HepG2 (cell line): ENCODE measurements around the gene CDK13. TPM values are rescaled to one million over a fixed set of nuclear protein-coding genes. Genes with fewer than 3 reads are reported as not detected.

Experiments used
- AHR ChIP-seq: IDR thresholded peaks from 2 replicates; pipeline ENCODE4 v1.6.1; 2018; ENCODE audit warnings: missing genetic modification reagents, missing compliant biosample characterization
- ARNTL ChIP-seq: sonication (generic); formaldehyde crosslinking; IDR thresholded peaks from 2 replicates; pipeline ENCODE4 v1.4.0; 2020; ENCODE audit warnings: mild to moderate bottlenecking, missing genetic modification reagents
- ATF6 ChIP-seq: sonication (generic); formaldehyde crosslinking; conservative IDR thresholded peaks from 2 replicates; pipeline ENCODE4 v1.4.0; 2020; ENCODE audit warnings: missing genetic modification reagents
- GABPB1 ChIP-seq: IDR thresholded peaks from 2 replicates; pipeline ENCODE4 v1.6.1; 2016; ENCODE audit warnings: mild to moderate bottlenecking, missing genetic modification reagents, moderate library complexity, missing compliant biosample characterization
- HOXA7 ChIP-seq: sonication (generic); formaldehyde crosslinking; IDR thresholded peaks from 2 replicates; pipeline ENCODE4 v1.8.1; 2022; ENCODE audit warnings: mild to moderate bottlenecking, missing genetic modification reagents, moderate library complexity
- KLF11 ChIP-seq: IDR thresholded peaks from 2 replicates; pipeline ENCODE4 v1.6.1; 2016; ENCODE audit warnings: missing compliant biosample characterization
- MBD4 ChIP-seq: IDR thresholded peaks from 2 replicates; pipeline ENCODE4 v1.6.1; 2012; ENCODE audit warnings: low read length, inconsistent platforms, borderline replicate concordance
- RELA ChIP-seq: sonication (generic); formaldehyde crosslinking; IDR thresholded peaks from 2 replicates; pipeline ENCODE4 v1.4.0; 2020; ENCODE audit warnings: missing genetic modification reagents
- TBL1XR1 ChIP-seq: fragments of 150-350 bp; IDR thresholded peaks from 2 replicates; pipeline ENCODE4 v1.6.1; 2014; ENCODE audit warnings: borderline replicate concordance, low read length; ENCODE audit not compliant: partially characterized antibody
- TBX2 ChIP-seq: sonication (generic); formaldehyde crosslinking; IDR thresholded peaks from 2 replicates; pipeline ENCODE4 v1.5.0; 2020; ENCODE audit warnings: missing genetic modification reagents, mild to moderate bottlenecking, borderline replicate concordance
- U2AF2 ChIP-seq: fragments of 200-400 bp; formaldehyde crosslinking; IDR thresholded peaks from 2 replicates; pipeline ENCODE4 v1.6.1; 2017; ENCODE audit warnings: low read depth, mild to moderate bottlenecking, low read length
- ZFP62 ChIP-seq: sonication (generic); formaldehyde crosslinking; IDR thresholded peaks from 2 replicates; pipeline ENCODE4 v1.4.0; 2020; ENCODE audit warnings: missing genetic modification reagents
- ZNF10 ChIP-seq: sonication (generic); formaldehyde crosslinking; IDR thresholded peaks from 2 replicates; pipeline ENCODE4 v1.4.0; 2020; ENCODE audit warnings: mild to moderate bottlenecking, low read depth, missing genetic modification reagents, borderline replicate concordance
- ZNF20 ChIP-seq: sonication (generic); formaldehyde crosslinking; IDR thresholded peaks from 2 replicates; pipeline ENCODE4 v1.4.0; 2020; ENCODE audit warnings: mild to moderate bottlenecking, moderate library complexity, missing genetic modification reagents
- ZNF253 ChIP-seq: sonication (generic); formaldehyde crosslinking; IDR thresholded peaks from 2 replicates; pipeline ENCODE4 v1.8.0; 2022; ENCODE audit warnings: mild to moderate bottlenecking, missing genetic modification reagents, borderline replicate concordance
- ZNF256 ChIP-seq: sonication (generic); formaldehyde crosslinking; conservative IDR thresholded peaks from 2 replicates; pipeline ENCODE4 v1.4.0; 2020; ENCODE audit warnings: missing genetic modification reagents
- ZNF329 ChIP-seq: sonication (generic); formaldehyde crosslinking; IDR thresholded peaks from 2 replicates; pipeline ENCODE4 v1.9.0; 2021; ENCODE audit warnings: low read depth, mild to moderate bottlenecking, missing genetic modification reagents
- ZNF331 ChIP-seq: sonication (generic); formaldehyde crosslinking; IDR thresholded peaks from 2 replicates; pipeline ENCODE4 v1.4.0; 2020; ENCODE audit warnings: missing genetic modification reagents
- ZNF343 ChIP-seq: sonication (generic); formaldehyde crosslinking; IDR thresholded peaks from 2 replicates; pipeline ENCODE4 v1.4.0; 2020; ENCODE audit warnings: mild to moderate bottlenecking, missing genetic modification reagents
- ZNF460 ChIP-seq: sonication (generic); formaldehyde crosslinking; IDR thresholded peaks from 2 replicates; pipeline ENCODE4 v1.5.1; 2020; ENCODE audit warnings: missing genetic modification reagents, mild to moderate bottlenecking, borderline replicate concordance
- ZNF549 ChIP-seq: sonication (generic); formaldehyde crosslinking; IDR thresholded peaks from 2 replicates; pipeline ENCODE4 v1.5.0; 2020; ENCODE audit warnings: missing genetic modification reagents
- ZNF616 ChIP-seq: sonication (generic); formaldehyde crosslinking; IDR thresholded peaks from 2 replicates; pipeline ENCODE4 v1.5.0; 2020; ENCODE audit warnings: low read depth, mild to moderate bottlenecking, missing genetic modification reagents
- polyA plus RNA-seq, 8 experiments: library from polyadenylated mRNA; depleted of rRNA in 3 of 8; stranded (reverse) in 7 of 8; unstranded in 1 of 8; fragments of >200 nt; fragmentation: Illumina TruSeq in 4 of 8; extraction: Trizol in 4 of 8; gene quantifications; 2 replicates each; pipeline versions ENCODE4 v1.2.1 to v1.2.3, GENCODE V29; 2011 to 2016; ENCODE audit warnings: low read depth in 4 of 8, missing spikeins in 1 of 8, mixed read lengths in 1 of 8; ENCODE audit not compliant: insufficient read depth in 1 of 8
- total RNA-seq, 5 experiments: library from RNA; depleted of rRNA; stranded (reverse); fragments of >200 nt; fragmentation: Illumina TruSeq; extraction: Trizol; gene quantifications; 2 replicates each; pipeline ENCODE4 v1.2.3, GENCODE V29; 2016; ENCODE audit warnings: low read depth in 1 of 5
- TF ChIP-seq, protein P1 (sequence below): sonication (generic); formaldehyde crosslinking; IDR thresholded peaks from 2 replicates; pipeline ENCODE4 v1.5.0; 2020; ENCODE audit warnings: missing genetic modification reagents, mild to moderate bottlenecking, borderline replicate concordance
- TF ChIP-seq, protein P2 (sequence below), 2 experiments: IDR thresholded peaks; 2 replicates each; pipeline ENCODE4 v1.6.1; 2011 to 2012; ENCODE audit warnings: low read length in 2 of 2, borderline replicate concordance in 1 of 2, low read depth in 1 of 2, mild to moderate bottlenecking in 1 of 2, moderate library complexity in 1 of 2

Gene CDK13
- total and polyA plus RNA-seq, 2 of the 13 experiments (the other 11 are each of a cell fraction or from before 2014, with no cell fraction given), result 21.0 to 40.9 TPM

DNA sequence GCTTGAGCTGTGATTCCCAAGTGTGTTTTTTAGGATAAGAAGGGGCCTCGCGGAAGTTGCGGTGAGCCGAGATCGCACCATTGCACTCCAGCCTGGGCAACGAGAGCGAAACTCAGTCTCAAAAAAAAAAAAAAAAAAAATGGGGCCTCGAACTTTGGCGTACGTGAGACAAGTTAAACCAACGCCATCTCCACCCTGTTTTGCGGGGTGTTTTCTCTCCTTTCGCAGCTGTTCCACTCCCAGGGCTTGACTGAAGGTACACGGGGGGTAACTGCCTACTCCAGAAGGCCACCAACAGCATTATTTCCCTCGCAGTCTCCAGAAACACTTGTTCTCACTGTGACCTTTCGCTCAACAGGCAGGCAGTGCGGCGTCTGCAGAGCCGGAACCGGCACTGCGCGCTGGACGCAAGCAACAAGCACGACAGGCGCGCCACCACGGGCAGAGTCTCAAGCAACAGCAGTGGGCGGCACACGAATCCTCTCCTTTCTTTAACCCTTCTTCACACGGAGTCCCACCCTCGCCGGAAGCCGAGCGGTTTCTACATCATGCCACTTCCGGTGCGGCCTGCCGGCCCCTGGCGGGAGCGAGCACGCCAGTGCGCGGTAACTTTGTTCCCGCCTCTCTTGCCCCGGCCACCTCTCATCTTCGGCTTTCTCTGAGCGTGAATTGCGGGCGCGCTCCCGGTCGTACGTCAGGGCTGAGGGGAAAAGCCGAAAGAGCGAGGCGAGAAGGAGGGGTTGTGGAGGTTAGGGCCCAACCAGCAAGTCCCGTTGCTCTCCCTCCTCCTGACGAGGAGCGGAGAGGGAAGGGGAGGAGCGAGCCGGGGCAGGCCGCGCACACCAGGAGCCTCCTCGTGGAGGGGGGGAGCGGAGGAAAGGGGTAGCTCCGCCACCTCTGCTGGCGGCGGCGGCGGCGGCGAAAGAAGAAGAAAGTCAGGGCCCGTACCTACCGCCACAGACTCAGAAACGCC, 814 bp upstream of the CDK13 start (continued):
- TF ChIP-seq ATF6 (CRISPR knock-in tag) (no peak; the same call in 1 of the 2 replicates), MBD4 (no peak), ZNF331 (CRISPR knock-in tag) (peak; percentile 49), ZNF616 (CRISPR knock-in tag) (0 out of 2 replicates have a peak, but pooled peaks have one; percentile 18), GABPB1 (peak; percentile 97), ZNF460 (no peak), RELA (CRISPR knock-in tag) (no peak), KLF11 (CRISPR knock-in tag) (0 out of 2 replicates have a peak, but pooled peaks have one; percentile 1), ZNF20 (0 out of 2 replicates have a peak, but pooled peaks have one; percentile 10), ZNF253 (CRISPR knock-in tag) (no peak), ZNF549 (no peak), ZNF10 (no peak), ZNF329 (CRISPR knock-in tag) (no peak), HOXA7 (CRISPR knock-in tag) (no peak), ZFP62 (CRISPR knock-in tag) (no peak), AHR (CRISPR knock-in tag) (0 out of 2 replicates have a peak, but pooled peaks have one; percentile 46), ARNTL (peak; percentile 41), ZNF256 (CRISPR knock-in tag) (0 out of 2 replicates have a peak, but pooled peaks have one; percentile 42), TBL1XR1 (peak; percentile 3), TBX2 (CRISPR knock-in tag) (peak; percentile 83; the same call in 1 of the 2 replicates), ZNF343 (CRISPR knock-in tag) (peak; percentile 57; the same call in 1 of the 2 replicates), U2AF2 (0 out of 2 replicates have a peak, but pooled peaks have one; percentile 41)
- TF ChIP-seq, protein P1, sequence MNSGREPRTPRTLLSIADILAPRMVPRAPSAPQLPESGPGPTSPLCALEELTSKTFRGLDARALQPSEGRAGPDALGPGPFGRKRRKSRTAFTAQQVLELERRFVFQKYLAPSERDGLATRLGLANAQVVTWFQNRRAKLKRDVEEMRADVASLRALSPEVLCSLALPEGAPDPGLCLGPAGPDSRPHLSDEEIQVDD (CRISPR knock-in tag), result peak; percentile 70; the same call in 1 of the 2 replicates
- TF ChIP-seq, protein P2, sequence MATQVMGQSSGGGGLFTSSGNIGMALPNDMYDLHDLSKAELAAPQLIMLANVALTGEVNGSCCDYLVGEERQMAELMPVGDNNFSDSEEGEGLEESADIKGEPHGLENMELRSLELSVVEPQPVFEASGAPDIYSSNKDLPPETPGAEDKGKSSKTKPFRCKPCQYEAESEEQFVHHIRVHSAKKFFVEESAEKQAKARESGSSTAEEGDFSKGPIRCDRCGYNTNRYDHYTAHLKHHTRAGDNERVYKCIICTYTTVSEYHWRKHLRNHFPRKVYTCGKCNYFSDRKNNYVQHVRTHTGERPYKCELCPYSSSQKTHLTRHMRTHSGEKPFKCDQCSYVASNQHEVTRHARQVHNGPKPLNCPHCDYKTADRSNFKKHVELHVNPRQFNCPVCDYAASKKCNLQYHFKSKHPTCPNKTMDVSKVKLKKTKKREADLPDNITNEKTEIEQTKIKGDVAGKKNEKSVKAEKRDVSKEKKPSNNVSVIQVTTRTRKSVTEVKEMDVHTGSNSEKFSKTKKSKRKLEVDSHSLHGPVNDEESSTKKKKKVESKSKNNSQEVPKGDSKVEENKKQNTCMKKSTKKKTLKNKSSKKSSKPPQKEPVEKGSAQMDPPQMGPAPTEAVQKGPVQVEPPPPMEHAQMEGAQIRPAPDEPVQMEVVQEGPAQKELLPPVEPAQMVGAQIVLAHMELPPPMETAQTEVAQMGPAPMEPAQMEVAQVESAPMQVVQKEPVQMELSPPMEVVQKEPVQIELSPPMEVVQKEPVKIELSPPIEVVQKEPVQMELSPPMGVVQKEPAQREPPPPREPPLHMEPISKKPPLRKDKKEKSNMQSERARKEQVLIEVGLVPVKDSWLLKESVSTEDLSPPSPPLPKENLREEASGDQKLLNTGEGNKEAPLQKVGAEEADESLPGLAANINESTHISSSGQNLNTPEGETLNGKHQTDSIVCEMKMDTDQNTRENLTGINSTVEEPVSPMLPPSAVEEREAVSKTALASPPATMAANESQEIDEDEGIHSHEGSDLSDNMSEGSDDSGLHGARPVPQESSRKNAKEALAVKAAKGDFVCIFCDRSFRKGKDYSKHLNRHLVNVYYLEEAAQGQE (IDR thresholded peaks at IDR 0.05; ENCODE audit: borderline replicate concordance in 1 of 2, low read depth in 1 of 2, low read length in 2 of 2), result peak in 1 of 2 experiments; percentile 42; a peak in 1 of 4 replicates
